Stimulated activated CD8-positive, alpha-beta memory T cell treated with anti-CD3 and anti-CD28 coated beads, Interleukin-4, amount 100 ng/mL, for 4 hours (primary cell): ENCODE data around the gene ANKZF1.
A peak's percentile ranks its signal among the peaks of the same experiment; 100 is the strongest.

Experiments used
- DNase-seq, 2 donors: peaks; one replicate each; pipeline ENCODE4 v3.0.0-alpha.2; 2020; ENCODE audit warnings: low read depth in 2 of 2, low spot score in 1 of 2

ANKZF1 gene

GRCh38 chr2:219207134-219207883, 22.3 kb upstream of the ANKZF1 start:
- DNase-seq: no peak

GRCh38 chr2:219207884-219208740, 21.5 kb upstream of the ANKZF1 start:
- DNase-seq: no peak

- no peak for DNase-seq
These were observed 20.1 kb upstream of the ANKZF1 start for GRCh38 chr2:219209236-219210195.

- no peak for DNase-seq
These were observed 19.3 kb upstream of the ANKZF1 start for GRCh38 chr2:219210196-219210885.

- DNase-seq: no peak
These were observed 18.7 kb upstream of the ANKZF1 start for GRCh38 chr2:219210886-219211362.

GRCh38 chr2:219213026-219213415, 16.6 kb upstream of the ANKZF1 start:
- no peak for DNase-seq

- DNase-seq: no peak
These were observed 16.0 kb upstream of the ANKZF1 start for GRCh38 chr2:219213486-219214071.

GRCh38 chr2:219214141-219214540, 15.5 kb upstream of the ANKZF1 start:
- no peak for DNase-seq

GRCh38 chr2:219214786-219215185, 14.8 kb upstream of the ANKZF1 start:
- no peak for DNase-seq

- no peak for DNase-seq
These were observed 13.6 kb upstream of the ANKZF1 start for GRCh38 chr2:219215871-219216534.

GRCh38 chr2:219216535-219216915, 13.1 kb upstream of the ANKZF1 start:
- DNase-seq: no peak

- no peak for DNase-seq
These were observed 11.3 kb upstream of the ANKZF1 start for GRCh38 chr2:219218217-219218731.

GRCh38 chr2:219218732-219219701, 10.6 kb upstream of the ANKZF1 start, which contains the start of gene ABCB6:
Gene ABCB6 (minus strand): TSS chr2:219218958. CDS start chr2:219218673, 285 bp downstream.
- DNase-seq: peak; percentile 76 to 78

- DNase-seq: no peak
These were observed 9.6 kb upstream of the ANKZF1 start for GRCh38 chr2:219219784-219220532.

GRCh38 chr2:219220652-219221402, 8.8 kb upstream of the ANKZF1 start:
- DNase-seq: no peak

- DNase-seq: no peak
These were observed 7.6 kb upstream of the ANKZF1 start for GRCh38 chr2:219221957-219222518.
